GM20000 (cell line): Measurements from ENCODE around the gene SLC25A18.

Experiments used
- DNase-seq: peaks from one replicate; pipeline ENCODE4 v3.0.0; 2012; ENCODE audit warnings: low spot score
- CTCF ChIP-seq: IDR thresholded peaks from 2 replicates; pipeline ENCODE4 v1.5.1; 2012; ENCODE audit warnings: mild to moderate bottlenecking, control low read depth; ENCODE audit errors: extremely low read depth, missing control alignments

SLC25A18 gene

GRCh38 chr22:17540481-17540880 is 22.8 kb upstream of the SLC25A18 start:
- DNase-seq = no peak
- no peak for TF ChIP-seq CTCF

GRCh38 chr22:17541476-17541875 is 21.8 kb upstream of the SLC25A18 start:
- no peak for TF ChIP-seq CTCF
- DNase-seq = no peak

GRCh38 chr22:17542452-17542851 is 20.8 kb upstream of the SLC25A18 start:
- TF ChIP-seq CTCF = no peak

GRCh38 chr22:17548010-17548755 is 15.1 kb upstream of the SLC25A18 start:
- no peak for DNase-seq
- no peak for TF ChIP-seq CTCF

More at GRCh38 chr22:17542452-17542851, 20.8 kb upstream of the SLC25A18 start:
- no peak for DNase-seq

GRCh38 chr22:17548756-17549035 is 14.6 kb upstream of the SLC25A18 start:
- DNase-seq = no peak
- TF ChIP-seq CTCF = no peak

GRCh38 chr22:17549183-17549582 is 14.1 kb upstream of the SLC25A18 start:
- no peak for TF ChIP-seq CTCF
- no peak for DNase-seq

GRCh38 chr22:17549655-17550054 is 13.6 kb upstream of the SLC25A18 start:
- no peak for DNase-seq
- TF ChIP-seq CTCF = no peak
